WTC11 (cell line): ENCODE data around the gene XCL1. TPM values are rescaled to one million over a fixed set of nuclear protein-coding genes. Genes with fewer than 3 reads are reported as not detected.

Source experiments
- ATAC-seq: fragments of 200-7000 bp; cut with Tn5 transposase; 2 replicates; pipeline ENCODE4 v1.10.0; 2021; ENCODE audit warnings: mild to moderate bottlenecking, moderate library complexity
- CTCF ChIA-PET: fragments of 300-600 bp; sonication (Branson Sonifier 250); formaldehyde crosslinking; loops from one replicate; lab custom pipeline; 2021; ENCODE audit warnings: antibody characterized with exemption; lab: Charles Lee
- POLR2A ChIA-PET: fragments of 350-600 bp; sonication (Branson Sonifier 250); formaldehyde crosslinking; loops from one replicate; lab custom pipeline; 2021; ENCODE audit warnings: antibody characterized with exemption; lab: Charles Lee
- DNase-seq: peaks from one replicate; pipeline ENCODE4 v3.0.0; 2021; ENCODE audit warnings: low spot score
- H3K27ac Mint-ChIP-seq: 2 replicates; pipeline ENCODE4 v1.8.0; 2021; ENCODE audit warnings: mixed read lengths
- H3K27me3 Mint-ChIP-seq: 2 replicates; pipeline ENCODE4 v1.8.0; 2021; ENCODE audit warnings: low read depth, mild to moderate bottlenecking, moderate library complexity, mixed read lengths
- H3K36me3 Mint-ChIP-seq: 2 replicates; pipeline ENCODE4 v1.8.0; 2021; ENCODE audit warnings: mixed read lengths
- H3K4me1 Mint-ChIP-seq: 2 replicates; pipeline ENCODE4 v1.8.0; 2022; ENCODE audit warnings: mixed read lengths
- H3K4me3 Mint-ChIP-seq: 2 replicates; pipeline ENCODE4 v1.8.0; 2021; ENCODE audit warnings: mild to moderate bottlenecking, moderate library complexity, mixed read lengths
- H3K9me3 Mint-ChIP-seq: 2 replicates; pipeline ENCODE4 v1.8.0; 2021; ENCODE audit warnings: mixed read lengths
- AFF4 ChIP-seq: sonication (generic); formaldehyde crosslinking; IDR thresholded peaks from 2 replicates; pipeline ENCODE4 v1.8.1; 2023; ENCODE audit warnings: mild to moderate bottlenecking, missing genetic modification reagents, borderline replicate concordance
- ATF1 ChIP-seq: sonication (generic); formaldehyde crosslinking; IDR thresholded peaks from 2 replicates; pipeline ENCODE4 v1.8.1; 2023; ENCODE audit warnings: mild to moderate bottlenecking, moderate library complexity, missing genetic modification reagents
- GABPB1 ChIP-seq: sonication (generic); formaldehyde crosslinking; IDR thresholded peaks from 2 replicates; pipeline ENCODE4 v1.8.1; 2023; ENCODE audit warnings: mild to moderate bottlenecking, missing genetic modification reagents
- IRF2 ChIP-seq: sonication (generic); formaldehyde crosslinking; IDR thresholded peaks from 2 replicates; pipeline ENCODE4 v1.8.0; 2022; ENCODE audit warnings: low read depth, missing genetic modification reagents, borderline replicate concordance
- MLX ChIP-seq: sonication (generic); formaldehyde crosslinking; IDR thresholded peaks from 2 replicates; pipeline ENCODE4 v1.8.1; 2023; ENCODE audit warnings: mild to moderate bottlenecking, missing genetic modification reagents, moderate library complexity
- OVOL2 ChIP-seq: fragments of 250-450 bp; sonication (Bioruptor Pico); IDR thresholded peaks from 2 replicates; pipeline ENCODE4 v1.9.0; 2021; ENCODE audit warnings: mild to moderate bottlenecking, borderline replicate concordance
- total RNA-seq: library from RNA; stranded (reverse); gene quantifications from 3 replicates; pipeline ENCODE4 v1.2.3, GENCODE V29; 2021
- TF ChIP-seq, protein P1 (sequence below): fragments of 250-450 bp; sonication (Bioruptor Pico); IDR thresholded peaks from 2 replicates; pipeline ENCODE4 v1.9.0; 2021; ENCODE audit warnings: mild to moderate bottlenecking, borderline replicate concordance
- TF ChIP-seq, protein P2 (sequence below): sonication (generic); formaldehyde crosslinking; IDR thresholded peaks from 2 replicates; pipeline ENCODE4 v1.8.1; 2022; ENCODE audit warnings: low read depth, missing genetic modification reagents, borderline replicate concordance
- TF ChIP-seq, protein P3 (sequence below): sonication (generic); formaldehyde crosslinking; IDR thresholded peaks from 2 replicates; pipeline ENCODE4 v1.8.1; 2023; ENCODE audit warnings: mild to moderate bottlenecking, moderate library complexity, missing genetic modification reagents

XCL1 gene
- total RNA-seq, 1 experiment from 2014 or later, result 1.1 TPM

DNA sequence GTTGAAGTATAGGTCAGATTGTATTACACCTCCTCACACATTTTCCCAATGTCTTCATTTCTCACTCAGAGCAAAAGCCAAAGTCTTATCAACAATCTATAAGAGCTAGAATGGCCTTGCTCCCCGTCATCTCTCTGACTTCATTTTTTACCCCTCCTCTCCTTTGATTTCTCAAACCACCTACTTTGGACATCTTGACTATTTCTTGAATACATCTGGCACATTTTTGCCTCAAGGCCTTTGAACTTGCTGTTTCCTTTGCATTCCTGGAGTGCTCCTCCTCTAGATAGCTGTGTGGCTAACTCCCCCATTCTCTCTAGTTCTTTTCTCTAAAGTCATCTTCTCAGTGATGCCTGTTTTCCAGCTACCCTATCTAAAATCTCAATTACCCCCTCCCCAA is 25.4 kb upstream of the XCL1 start (continued):
- TF ChIP-seq AFF4 (CRISPR knock-in tag), result no peak

DNA sequence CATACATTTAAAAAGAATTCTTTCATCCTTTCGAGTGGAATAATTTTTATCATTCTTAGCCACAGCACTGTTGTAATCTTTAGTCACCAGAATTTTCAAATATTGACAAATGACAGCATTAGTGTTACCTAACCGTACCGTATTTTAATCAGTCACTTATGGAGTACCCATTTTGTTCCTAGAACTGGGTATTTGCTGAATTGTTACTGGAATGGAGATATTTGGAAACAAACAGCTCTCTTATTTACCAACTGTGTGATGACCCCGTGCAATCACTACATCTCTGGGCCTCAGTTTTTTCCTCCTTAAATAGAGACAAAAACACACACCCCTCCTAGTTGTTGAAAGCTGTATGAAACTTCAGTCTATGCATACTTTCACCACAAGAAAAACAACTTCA is 24.7 kb upstream of the XCL1 start:
- peak; percentile 78 for TF ChIP-seq GABPB1
- no peak for TF ChIP-seq OVOL2
- H3K36me3 Mint-ChIP-seq, result peaks cover 6% of the 10 kb centered on the region
- no peak overlapping the region for H3K27ac Mint-ChIP-seq
- DNase-seq (no peak), ATAC-seq (no peak)
- H3K4me1 Mint-ChIP-seq, result peaks cover 11% of the 10 kb centered on the region
- H3K9me3 Mint-ChIP-seq, result peaks cover 15% of the 10 kb centered on the region
- POLR2A ChIA-PET, result no interaction called here
- CTCF ChIA-PET, result no interaction called here
- H3K27me3 Mint-ChIP-seq, result no peaks in the 10 kb centered on the region
- no peak overlapping the region for H3K4me3 Mint-ChIP-seq

- ChIA-PET POLR2A (no interaction called here), CTCF (interaction anchor here (1.0 kb wide), 1 partner anchor 50 kb away, joined by 3 read pairs; no protein-coding TSS in a partner anchor)
- Mint-ChIP-seq H3K4me3 (no peak overlapping the region), H3K36me3 (peaks cover 6% of the 10 kb centered on the region), H3K9me3 (peaks cover 11% of the 10 kb centered on the region), H3K4me1 (peaks cover 11% of the 10 kb centered on the region), H3K27me3 (no peaks in the 10 kb centered on the region), H3K27ac (no peak overlapping the region)
- ATAC-seq (no peak), DNase-seq (no peak)
- TF ChIP-seq, protein P1, sequence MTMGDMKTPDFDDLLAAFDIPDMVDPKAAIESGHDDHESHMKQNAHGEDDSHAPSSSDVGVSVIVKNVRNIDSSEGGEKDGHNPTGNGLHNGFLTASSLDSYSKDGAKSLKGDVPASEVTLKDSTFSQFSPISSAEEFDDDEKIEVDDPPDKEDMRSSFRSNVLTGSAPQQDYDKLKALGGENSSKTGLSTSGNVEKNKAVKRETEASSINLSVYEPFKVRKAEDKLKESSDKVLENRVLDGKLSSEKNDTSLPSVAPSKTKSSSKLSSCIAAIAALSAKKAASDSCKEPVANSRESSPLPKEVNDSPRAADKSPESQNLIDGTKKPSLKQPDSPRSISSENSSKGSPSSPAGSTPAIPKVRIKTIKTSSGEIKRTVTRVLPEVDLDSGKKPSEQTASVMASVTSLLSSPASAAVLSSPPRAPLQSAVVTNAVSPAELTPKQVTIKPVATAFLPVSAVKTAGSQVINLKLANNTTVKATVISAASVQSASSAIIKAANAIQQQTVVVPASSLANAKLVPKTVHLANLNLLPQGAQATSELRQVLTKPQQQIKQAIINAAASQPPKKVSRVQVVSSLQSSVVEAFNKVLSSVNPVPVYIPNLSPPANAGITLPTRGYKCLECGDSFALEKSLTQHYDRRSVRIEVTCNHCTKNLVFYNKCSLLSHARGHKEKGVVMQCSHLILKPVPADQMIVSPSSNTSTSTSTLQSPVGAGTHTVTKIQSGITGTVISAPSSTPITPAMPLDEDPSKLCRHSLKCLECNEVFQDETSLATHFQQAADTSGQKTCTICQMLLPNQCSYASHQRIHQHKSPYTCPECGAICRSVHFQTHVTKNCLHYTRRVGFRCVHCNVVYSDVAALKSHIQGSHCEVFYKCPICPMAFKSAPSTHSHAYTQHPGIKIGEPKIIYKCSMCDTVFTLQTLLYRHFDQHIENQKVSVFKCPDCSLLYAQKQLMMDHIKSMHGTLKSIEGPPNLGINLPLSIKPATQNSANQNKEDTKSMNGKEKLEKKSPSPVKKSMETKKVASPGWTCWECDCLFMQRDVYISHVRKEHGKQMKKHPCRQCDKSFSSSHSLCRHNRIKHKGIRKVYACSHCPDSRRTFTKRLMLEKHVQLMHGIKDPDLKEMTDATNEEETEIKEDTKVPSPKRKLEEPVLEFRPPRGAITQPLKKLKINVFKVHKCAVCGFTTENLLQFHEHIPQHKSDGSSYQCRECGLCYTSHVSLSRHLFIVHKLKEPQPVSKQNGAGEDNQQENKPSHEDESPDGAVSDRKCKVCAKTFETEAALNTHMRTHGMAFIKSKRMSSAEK (CRISPR knock-in tag), result no peak
- TF ChIP-seq, protein P2, sequence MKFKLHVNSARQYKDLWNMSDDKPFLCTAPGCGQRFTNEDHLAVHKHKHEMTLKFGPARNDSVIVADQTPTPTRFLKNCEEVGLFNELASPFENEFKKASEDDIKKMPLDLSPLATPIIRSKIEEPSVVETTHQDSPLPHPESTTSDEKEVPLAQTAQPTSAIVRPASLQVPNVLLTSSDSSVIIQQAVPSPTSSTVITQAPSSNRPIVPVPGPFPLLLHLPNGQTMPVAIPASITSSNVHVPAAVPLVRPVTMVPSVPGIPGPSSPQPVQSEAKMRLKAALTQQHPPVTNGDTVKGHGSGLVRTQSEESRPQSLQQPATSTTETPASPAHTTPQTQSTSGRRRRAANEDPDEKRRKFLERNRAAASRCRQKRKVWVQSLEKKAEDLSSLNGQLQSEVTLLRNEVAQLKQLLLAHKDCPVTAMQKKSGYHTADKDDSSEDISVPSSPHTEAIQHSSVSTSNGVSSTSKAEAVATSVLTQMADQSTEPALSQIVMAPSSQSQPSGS (CRISPR knock-in tag), result no peak
- TF ChIP-seq ATF1 (CRISPR knock-in tag), result no peak
- TF ChIP-seq, protein P3, sequence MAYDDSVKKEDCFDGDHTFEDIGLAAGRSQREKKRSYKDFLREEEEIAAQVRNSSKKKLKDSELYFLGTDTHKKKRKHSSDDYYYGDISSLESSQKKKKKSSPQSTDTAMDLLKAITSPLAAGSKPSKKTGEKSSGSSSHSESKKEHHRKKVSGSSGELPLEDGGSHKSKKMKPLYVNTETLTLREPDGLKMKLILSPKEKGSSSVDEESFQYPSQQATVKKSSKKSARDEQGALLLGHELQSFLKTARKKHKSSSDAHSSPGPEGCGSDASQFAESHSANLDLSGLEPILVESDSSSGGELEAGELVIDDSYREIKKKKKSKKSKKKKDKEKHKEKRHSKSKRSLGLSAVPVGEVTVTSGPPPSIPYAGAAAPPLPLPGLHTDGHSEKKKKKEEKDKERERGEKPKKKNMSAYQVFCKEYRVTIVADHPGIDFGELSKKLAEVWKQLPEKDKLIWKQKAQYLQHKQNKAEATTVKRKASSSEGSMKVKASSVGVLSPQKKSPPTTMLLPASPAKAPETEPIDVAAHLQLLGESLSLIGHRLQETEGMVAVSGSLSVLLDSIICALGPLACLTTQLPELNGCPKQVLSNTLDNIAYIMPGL, result no peak
- TF ChIP-seq MLX (CRISPR knock-in tag), result no peak
- no peak for TF ChIP-seq IRF2 (CRISPR knock-in tag)
These were observed 23.4 kb upstream of the XCL1 start for GRCh38 chr1:168552961-168553360.
